ENCODE data around the gene USP54.

DNA sequence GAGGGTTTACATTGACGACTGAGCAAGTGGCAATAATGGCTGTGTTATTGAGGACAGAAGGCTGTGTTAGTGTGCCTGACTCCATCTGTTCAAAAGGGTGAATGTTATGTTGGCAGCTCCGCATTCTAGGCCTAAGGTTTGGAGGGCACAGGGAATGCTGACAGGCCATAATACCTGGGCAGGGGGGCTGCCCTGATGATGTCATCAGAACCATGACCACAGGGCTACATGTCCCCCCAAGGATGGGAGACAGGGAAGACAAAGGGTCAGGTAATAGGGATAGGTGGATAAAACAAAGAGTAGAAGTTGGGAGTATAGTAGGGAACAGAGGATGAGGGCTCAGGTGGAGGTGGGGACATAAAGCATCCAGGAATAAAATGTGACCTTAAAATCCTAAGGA, 93.5 kb downstream of the USP54 start:
- TF ChIP-seq, protein P1, sequence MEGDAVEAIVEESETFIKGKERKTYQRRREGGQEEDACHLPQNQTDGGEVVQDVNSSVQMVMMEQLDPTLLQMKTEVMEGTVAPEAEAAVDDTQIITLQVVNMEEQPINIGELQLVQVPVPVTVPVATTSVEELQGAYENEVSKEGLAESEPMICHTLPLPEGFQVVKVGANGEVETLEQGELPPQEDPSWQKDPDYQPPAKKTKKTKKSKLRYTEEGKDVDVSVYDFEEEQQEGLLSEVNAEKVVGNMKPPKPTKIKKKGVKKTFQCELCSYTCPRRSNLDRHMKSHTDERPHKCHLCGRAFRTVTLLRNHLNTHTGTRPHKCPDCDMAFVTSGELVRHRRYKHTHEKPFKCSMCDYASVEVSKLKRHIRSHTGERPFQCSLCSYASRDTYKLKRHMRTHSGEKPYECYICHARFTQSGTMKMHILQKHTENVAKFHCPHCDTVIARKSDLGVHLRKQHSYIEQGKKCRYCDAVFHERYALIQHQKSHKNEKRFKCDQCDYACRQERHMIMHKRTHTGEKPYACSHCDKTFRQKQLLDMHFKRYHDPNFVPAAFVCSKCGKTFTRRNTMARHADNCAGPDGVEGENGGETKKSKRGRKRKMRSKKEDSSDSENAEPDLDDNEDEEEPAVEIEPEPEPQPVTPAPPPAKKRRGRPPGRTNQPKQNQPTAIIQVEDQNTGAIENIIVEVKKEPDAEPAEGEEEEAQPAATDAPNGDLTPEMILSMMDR (IDR thresholded peaks at IDR 0.05): no peak
- TF ChIP-seq POLR2A (IDR thresholded peaks at IDR 0.05): no peak

All from thyroid gland (tissue), 4 donors.